IMR-90 (cell line): ENCODE data around the gene VSNL1. TPM values are rescaled to one million over a fixed set of nuclear protein-coding genes. Genes with fewer than 3 reads are reported as not detected.

Source experiments
- ATAC-seq: fragments of 200-7000 bp; cut with Tn5 transposase; 2 replicates; pipeline ENCODE4 v1.9.1; 2020; ENCODE audit warnings: low read depth, mild to moderate bottlenecking, moderate library complexity
- BruUV-seq: library from RNA; stranded (reverse); fragments of 400-500 nt; replicated peaks from 2 replicates; lab custom pipeline; 2021; lab: Mats Ljungman, UMichigan
- CTCF ChIA-PET: fragments of 300-600 bp; formaldehyde crosslinking; extraction: SDS; loops from one replicate; lab custom pipeline; 2021; ENCODE audit warnings: antibody characterized with exemption; lab: Yijun Ruan, JAX
- POLR2A ChIA-PET: fragments of 300-600 bp; sonication (Branson Sonifier 250); formaldehyde crosslinking; loops from one replicate; lab custom pipeline; 2022; ENCODE audit warnings: antibody characterized with exemption; ENCODE audit not compliant: unreplicated experiment; lab: Charles Lee
- DNase-seq: peaks from one replicate; pipeline ENCODE4 v3.0.0; 2013
- H2AFZ ChIP-seq: replicated peaks from 2 replicates; pipeline ENCODE3; 2013; ENCODE audit warnings: low read length, mild to moderate bottlenecking; ENCODE audit not compliant: poor library complexity
- H2AK5ac ChIP-seq: 2 replicates; pipeline ENCODE4 v1.6.1; 2013; ENCODE audit warnings: low read depth, low read length, inconsistent platforms
- H2AK9ac ChIP-seq: replicated peaks from 2 replicates; pipeline ENCODE3; 2013; ENCODE audit warnings: mild to moderate bottlenecking, low read depth, low read length, moderate library complexity; ENCODE audit not compliant: poor library complexity
- H2BK120ac ChIP-seq: 2 replicates; pipeline ENCODE4 v1.6.1; 2013; ENCODE audit warnings: low read depth, low read length, inconsistent platforms
- H2BK15ac ChIP-seq: 3 replicates; pipeline ENCODE4 v1.6.1; 2013; ENCODE audit warnings: low read depth, low read length, inconsistent platforms
- H2BK20ac ChIP-seq: 2 replicates; pipeline ENCODE4 v1.6.1; 2013; ENCODE audit warnings: low read depth, mild to moderate bottlenecking, inconsistent platforms, low read length, moderate library complexity
- H2BK5ac ChIP-seq: 2 replicates; pipeline ENCODE4 v1.6.1; 2013; ENCODE audit warnings: mild to moderate bottlenecking, low read depth, low read length, inconsistent platforms; ENCODE audit not compliant: poor library complexity, severe bottlenecking
- H3K14ac ChIP-seq: replicated peaks from 2 replicates; pipeline ENCODE4 v1.6.1; 2013; ENCODE audit warnings: low read depth, low read length, inconsistent platforms
- H3K18ac ChIP-seq: 2 replicates; pipeline ENCODE4 v1.6.1; 2013; ENCODE audit warnings: low read depth, low read length, control low read depth
- H3K23ac ChIP-seq: 2 replicates; pipeline ENCODE4 v1.6.1; 2013; ENCODE audit warnings: low read depth, low read length, inconsistent platforms
- H3K27ac ChIP-seq: 2 replicates; pipeline ENCODE4 v1.5.1; 2013; ENCODE audit warnings: mild to moderate bottlenecking, control low read depth, low read length; ENCODE audit not compliant: insufficient read depth
- H3K27me3 ChIP-seq: 2 replicates; pipeline ENCODE4 v1.6.1; 2013; ENCODE audit warnings: low read length; ENCODE audit not compliant: control insufficient read depth, insufficient read depth
- H3K36me3 ChIP-seq: 2 replicates; pipeline ENCODE4 v1.6.1; 2013; ENCODE audit warnings: low read length, mixed read lengths; ENCODE audit not compliant: control insufficient read depth, insufficient read depth
- H3K4ac ChIP-seq: 2 replicates; pipeline ENCODE4 v1.6.1; 2013; ENCODE audit warnings: low read depth, low read length, inconsistent platforms
- H3K4me1 ChIP-seq: 2 replicates; pipeline ENCODE4 v1.6.1; 2013; ENCODE audit warnings: low read length, mixed read lengths; ENCODE audit not compliant: control insufficient read depth, insufficient read depth
- H3K4me2 ChIP-seq: 2 replicates; pipeline ENCODE4 v1.6.1; 2013; ENCODE audit warnings: low read depth, mild to moderate bottlenecking, control low read depth, low read length, moderate library complexity
- H3K4me3 ChIP-seq: 2 replicates; pipeline ENCODE4 v1.5.1; 2013; ENCODE audit warnings: low read depth, mild to moderate bottlenecking, control low read depth, low read length, moderate library complexity; ENCODE audit not compliant: insufficient read depth
- H3K56ac ChIP-seq: 2 replicates; pipeline ENCODE4 v1.6.1; 2013; ENCODE audit warnings: low read length, inconsistent platforms; ENCODE audit not compliant: insufficient read depth; ENCODE audit errors: extremely low read depth
- H3K79me1 ChIP-seq, 2 experiments: 2 replicates each; pipeline ENCODE4 v1.6.1; 2013; ENCODE audit warnings: low read length in 2 of 2, inconsistent platforms in 1 of 2, low read depth in 1 of 2
- H3K9ac ChIP-seq: 2 replicates; pipeline ENCODE4 v1.6.1; 2013; ENCODE audit warnings: low read depth, low read length, control low read depth
- H3K9me1 ChIP-seq: 2 replicates; pipeline ENCODE4 v1.6.1; 2013; ENCODE audit warnings: low read length, inconsistent platforms; ENCODE audit not compliant: insufficient read depth
- H3K9me3 ChIP-seq: 2 replicates; pipeline ENCODE4 v1.6.1; 2013; ENCODE audit warnings: low read length; ENCODE audit not compliant: control insufficient read depth, insufficient read depth
- H4K20me1 ChIP-seq: 2 replicates; pipeline ENCODE4 v1.6.1; 2013; ENCODE audit warnings: low read length, inconsistent platforms; ENCODE audit not compliant: insufficient read depth
- H4K5ac ChIP-seq: 2 replicates; pipeline ENCODE4 v1.6.1; 2013; ENCODE audit warnings: mild to moderate bottlenecking, low read depth, low read length, control low read depth
- H4K8ac ChIP-seq, 2 experiments: 2 replicates each; pipeline ENCODE4 v1.6.1; 2013; ENCODE audit warnings: low read depth in 2 of 2, low read length in 2 of 2, control low read depth in 1 of 2, inconsistent platforms in 1 of 2
- H4K91ac ChIP-seq: 2 replicates; pipeline ENCODE4 v1.6.1; 2013; ENCODE audit warnings: low read depth, low read length, inconsistent platforms; ENCODE audit not compliant: insufficient read depth
- BHLHE40 ChIP-seq: fragments of 150-350 bp; IDR thresholded peaks from 2 replicates; pipeline ENCODE4 v1.6.1; 2016; ENCODE audit warnings: mild to moderate bottlenecking, low read depth, low read length
- CEBPB ChIP-seq: IDR thresholded peaks from 2 replicates; pipeline ENCODE4 v1.6.1; 2012; ENCODE audit warnings: low read depth, low read length, improper control_type of control experiment
- CHD1 ChIP-seq: IDR thresholded peaks from 2 replicates; pipeline ENCODE4 v1.6.1; 2012; ENCODE audit warnings: low read depth, low read length, improper control_type of control experiment
- FOS ChIP-seq: fragments of 150-350 bp; IDR thresholded peaks from 2 replicates; pipeline ENCODE4 v1.6.1; 2016; ENCODE audit warnings: low read depth, low read length
- MAFK ChIP-seq: IDR thresholded peaks from 2 replicates; pipeline ENCODE4 v1.6.1; 2012; ENCODE audit warnings: low read depth, low read length, improper control_type of control experiment
- MAZ ChIP-seq: IDR thresholded peaks from 2 replicates; pipeline ENCODE4 v1.6.1; 2012; ENCODE audit warnings: low read depth, mild to moderate bottlenecking, low read length, improper control_type of control experiment, moderate library complexity, borderline replicate concordance
- MXI1 ChIP-seq: IDR thresholded peaks from 2 replicates; pipeline ENCODE4 v1.6.1; 2012; ENCODE audit warnings: low read depth, mild to moderate bottlenecking, low read length, moderate library complexity, borderline replicate concordance
- NFE2L2 ChIP-seq: fragments of 150-350 bp; IDR thresholded peaks from 2 replicates; pipeline ENCODE4 v1.6.1; 2016; ENCODE audit warnings: low read depth, mild to moderate bottlenecking, low read length
- POLR2A ChIP-seq: IDR thresholded peaks from 2 replicates; pipeline ENCODE4 v1.6.1; 2012; ENCODE audit warnings: mild to moderate bottlenecking, low read depth, low read length
- RCOR1 ChIP-seq: IDR thresholded peaks from 2 replicates; pipeline ENCODE4 v1.6.1; 2012; ENCODE audit warnings: mild to moderate bottlenecking, low read length, improper control_type of control experiment; ENCODE audit not compliant: insufficient replicate concordance
- RFX5 ChIP-seq: IDR thresholded peaks from 2 replicates; pipeline ENCODE4 v1.8.0; 2012; ENCODE audit warnings: low read depth, mild to moderate bottlenecking, low read length, moderate library complexity
- SMC3 ChIP-seq: fragments of 150-350 bp; IDR thresholded peaks from 2 replicates; pipeline ENCODE4 v1.6.1; 2016; ENCODE audit warnings: low read depth, mild to moderate bottlenecking, antibody characterized with exemption, low read length, moderate library complexity
- WGBS, 2 experiments: methylation state at CpG; one replicate each; pipeline versions ENCODE4 v1.1.5 to v1.1.7; 2013; ENCODE audit warnings: missing lambda C conversion rate in 2 of 2; ENCODE audit not compliant: insufficient read length in 1 of 2; ENCODE audit errors: extremely low coverage in 2 of 2; 5-methylcytosine and 5-hydroxymethylcytosine counted together
- dilution Hi-C: fragments of 300-500 bp; cut with HindIII; formaldehyde crosslinking; loops from one replicate; pipeline ENCODE4 v1.14.3; 2018; ENCODE audit warnings: low sequenced_read_pairs; ENCODE audit not compliant: unreplicated experiment
- in situ Hi-C: fragments of 300-500 bp; cut with MboI; formaldehyde crosslinking; loops from 3 replicates; pipeline ENCODE4 v1.14.3; 2019; ENCODE audit warnings: low sequenced_read_pairs, inconsistent platforms, mixed read lengths
- intact Hi-C: fragments of 100-400 bp; cut with micrococcal nuclease; formaldehyde crosslinking; loops from 2 replicates; pipeline ENCODE4 v1.10.0; 2022
- polyA plus RNA-seq, 3 experiments: library from polyadenylated mRNA; depleted of rRNA; stranded (reverse); fragments of >200 nt; gene quantifications; 2 replicates each; pipeline ENCODE4 v1.2.3, GENCODE V29; 2012; ENCODE audit warnings: low replicate concordance in 1 of 3
- total RNA-seq: library from RNA; depleted of rRNA; stranded (reverse); fragments of >200 nt; gene quantifications from 2 replicates; pipeline ENCODE4 v1.2.3, GENCODE V29; 2012
- TF ChIP-seq, protein P1 (sequence below): fragments of 150-350 bp; IDR thresholded peaks from 2 replicates; pipeline ENCODE4 v1.6.1; 2016; ENCODE audit warnings: low read depth, mild to moderate bottlenecking, low read length, moderate library complexity, borderline replicate concordance
- TF ChIP-seq, protein P2 (sequence below): conservative IDR thresholded peaks from 2 replicates; pipeline ENCODE4 v1.5.1; 2012; ENCODE audit warnings: mild to moderate bottlenecking, low read depth, low read length, improper control_type of control experiment

The VSNL1 gene
- total and polyA plus RNA-seq, 2 of the 4 experiments (the other 2 are of a cell fraction): 0.32 to 0.36 TPM

- Histone ChIP-seq H3K4ac (no peak overlapping the region), H3K36me3 (no peaks in the 10 kb centered on the region), H3K27me3 (no peaks in the 10 kb centered on the region), H3K18ac (no peak overlapping the region), H3K9me3 (no peaks in the 10 kb centered on the region), H3K14ac (no peak overlapping the region), H4K8ac (no peak overlapping the region), H3K9me1 (no peaks in the 10 kb centered on the region), H2AK9ac (no peak overlapping the region), H3K9ac (no peak overlapping the region), H3K56ac (no peak overlapping the region), H4K20me1 (no peaks in the 10 kb centered on the region), H3K79me1 (no peaks in the 10 kb centered on the region), H2BK15ac (no peak overlapping the region), H2BK120ac (no peak overlapping the region), H3K27ac (no peak overlapping the region), H2AK5ac (no peak overlapping the region), H3K23ac (no peak overlapping the region), H2AFZ (no peak overlapping the region), H3K4me1 (no peaks in the 10 kb centered on the region), H3K4me3 (no peak overlapping the region), H3K4me2 (no peak overlapping the region), H4K5ac (no peak overlapping the region), H4K91ac (no peak overlapping the region), H2BK5ac (no peak overlapping the region), H2BK20ac (no peak overlapping the region)
- no TSS peak for BruUV-seq
- ATAC-seq (no peak), DNase-seq (no peak)
- WGBS, 2 experiments: no CpG with 5 or more reads among the region's 1 CpG
- CTCF ChIA-PET: interaction anchor here (0.6 kb wide), 1 partner anchor 61 kb away, joined by 3 read pairs; no protein-coding TSS in a partner anchor
- in situ Hi-C loops: no loop called here
- dilution Hi-C loops: no loop called here
- intact Hi-C loops: no loop called here
- TF ChIP-seq, protein P1, sequence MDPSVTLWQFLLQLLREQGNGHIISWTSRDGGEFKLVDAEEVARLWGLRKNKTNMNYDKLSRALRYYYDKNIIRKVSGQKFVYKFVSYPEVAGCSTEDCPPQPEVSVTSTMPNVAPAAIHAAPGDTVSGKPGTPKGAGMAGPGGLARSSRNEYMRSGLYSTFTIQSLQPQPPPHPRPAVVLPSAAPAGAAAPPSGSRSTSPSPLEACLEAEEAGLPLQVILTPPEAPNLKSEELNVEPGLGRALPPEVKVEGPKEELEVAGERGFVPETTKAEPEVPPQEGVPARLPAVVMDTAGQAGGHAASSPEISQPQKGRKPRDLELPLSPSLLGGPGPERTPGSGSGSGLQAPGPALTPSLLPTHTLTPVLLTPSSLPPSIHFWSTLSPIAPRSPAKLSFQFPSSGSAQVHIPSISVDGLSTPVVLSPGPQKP: no peak
- TF ChIP-seq RCOR1 (no peak), NFE2L2 (no peak), RFX5 (no peak), MAZ (no peak), SMC3 (no peak), MAFK (no peak), POLR2A (no peak), FOS (no peak), MXI1 (no peak), BHLHE40 (no peak), CEBPB (no peak), CHD1 (no peak)
- TF ChIP-seq, protein P2, sequence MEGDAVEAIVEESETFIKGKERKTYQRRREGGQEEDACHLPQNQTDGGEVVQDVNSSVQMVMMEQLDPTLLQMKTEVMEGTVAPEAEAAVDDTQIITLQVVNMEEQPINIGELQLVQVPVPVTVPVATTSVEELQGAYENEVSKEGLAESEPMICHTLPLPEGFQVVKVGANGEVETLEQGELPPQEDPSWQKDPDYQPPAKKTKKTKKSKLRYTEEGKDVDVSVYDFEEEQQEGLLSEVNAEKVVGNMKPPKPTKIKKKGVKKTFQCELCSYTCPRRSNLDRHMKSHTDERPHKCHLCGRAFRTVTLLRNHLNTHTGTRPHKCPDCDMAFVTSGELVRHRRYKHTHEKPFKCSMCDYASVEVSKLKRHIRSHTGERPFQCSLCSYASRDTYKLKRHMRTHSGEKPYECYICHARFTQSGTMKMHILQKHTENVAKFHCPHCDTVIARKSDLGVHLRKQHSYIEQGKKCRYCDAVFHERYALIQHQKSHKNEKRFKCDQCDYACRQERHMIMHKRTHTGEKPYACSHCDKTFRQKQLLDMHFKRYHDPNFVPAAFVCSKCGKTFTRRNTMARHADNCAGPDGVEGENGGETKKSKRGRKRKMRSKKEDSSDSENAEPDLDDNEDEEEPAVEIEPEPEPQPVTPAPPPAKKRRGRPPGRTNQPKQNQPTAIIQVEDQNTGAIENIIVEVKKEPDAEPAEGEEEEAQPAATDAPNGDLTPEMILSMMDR: no peak
- POLR2A ChIA-PET: no interaction called here
Measured at GRCh38 chr2:17571681-17572080, 31.2 kb downstream of the VSNL1 start.
